Stimulated activated CD8-positive, alpha-beta memory T cell treated with anti-CD3 and anti-CD28 coated beads, Interleukin-12 subunit alpha, Interleukin-12 subunit beta, amount 100 ng/mL, for 4 hours (primary cell): ENCODE data around the gene HOXA4.

Experiments
- DNase-seq: peaks from one replicate; pipeline ENCODE4 v3.0.0-alpha.2; 2020; ENCODE audit warnings: low read depth

The HOXA4 gene

DNA sequence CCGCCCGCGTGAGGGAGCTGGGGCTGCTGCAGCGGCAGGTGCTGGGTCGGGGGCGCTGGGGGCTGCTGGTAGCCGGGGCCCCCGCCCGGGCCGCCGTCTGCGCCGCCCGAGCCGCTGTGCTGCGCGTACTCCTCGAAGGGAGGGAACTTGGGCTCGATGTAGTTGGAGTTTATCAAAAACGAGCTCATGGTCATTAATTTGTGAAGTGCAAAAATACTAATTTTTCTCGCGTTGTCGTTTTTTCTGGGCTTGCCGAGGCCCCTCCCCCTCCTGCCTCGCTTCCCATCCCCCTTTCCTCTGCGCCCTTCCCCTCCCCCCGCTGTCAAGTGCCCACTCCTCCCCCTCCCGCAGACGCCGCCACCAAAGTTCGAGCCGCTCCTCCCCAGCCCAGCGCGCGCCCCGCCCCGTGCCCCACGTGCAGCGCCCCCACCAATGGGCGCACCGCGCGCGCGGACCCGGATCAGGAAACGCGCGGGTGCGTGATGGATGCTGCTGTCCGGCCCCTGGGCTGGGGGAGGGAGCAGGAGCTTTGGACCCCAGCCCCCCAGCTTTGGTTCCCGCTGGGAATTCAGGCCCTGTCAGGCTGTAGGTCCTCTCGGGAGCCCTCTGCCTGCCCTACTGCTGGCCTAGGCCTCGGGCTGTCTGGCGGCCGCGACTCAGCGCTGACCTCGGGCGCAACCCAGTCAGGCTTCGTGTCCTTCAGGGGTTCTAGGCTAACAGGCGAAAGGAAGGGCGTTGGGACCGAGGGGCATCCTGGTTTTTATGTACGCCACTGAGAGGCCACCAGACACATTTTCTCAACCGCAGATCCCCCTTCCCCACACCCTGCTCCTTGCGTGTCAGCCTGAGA lies at the start of gene HOXA4:
TSS of gene HOXA4 (minus strand) at position 218 of the 850 bp plus-strand sequence. CDS start at position 194, 24 bp downstream.
- peak; percentile 61 for DNase-seq

DNA sequence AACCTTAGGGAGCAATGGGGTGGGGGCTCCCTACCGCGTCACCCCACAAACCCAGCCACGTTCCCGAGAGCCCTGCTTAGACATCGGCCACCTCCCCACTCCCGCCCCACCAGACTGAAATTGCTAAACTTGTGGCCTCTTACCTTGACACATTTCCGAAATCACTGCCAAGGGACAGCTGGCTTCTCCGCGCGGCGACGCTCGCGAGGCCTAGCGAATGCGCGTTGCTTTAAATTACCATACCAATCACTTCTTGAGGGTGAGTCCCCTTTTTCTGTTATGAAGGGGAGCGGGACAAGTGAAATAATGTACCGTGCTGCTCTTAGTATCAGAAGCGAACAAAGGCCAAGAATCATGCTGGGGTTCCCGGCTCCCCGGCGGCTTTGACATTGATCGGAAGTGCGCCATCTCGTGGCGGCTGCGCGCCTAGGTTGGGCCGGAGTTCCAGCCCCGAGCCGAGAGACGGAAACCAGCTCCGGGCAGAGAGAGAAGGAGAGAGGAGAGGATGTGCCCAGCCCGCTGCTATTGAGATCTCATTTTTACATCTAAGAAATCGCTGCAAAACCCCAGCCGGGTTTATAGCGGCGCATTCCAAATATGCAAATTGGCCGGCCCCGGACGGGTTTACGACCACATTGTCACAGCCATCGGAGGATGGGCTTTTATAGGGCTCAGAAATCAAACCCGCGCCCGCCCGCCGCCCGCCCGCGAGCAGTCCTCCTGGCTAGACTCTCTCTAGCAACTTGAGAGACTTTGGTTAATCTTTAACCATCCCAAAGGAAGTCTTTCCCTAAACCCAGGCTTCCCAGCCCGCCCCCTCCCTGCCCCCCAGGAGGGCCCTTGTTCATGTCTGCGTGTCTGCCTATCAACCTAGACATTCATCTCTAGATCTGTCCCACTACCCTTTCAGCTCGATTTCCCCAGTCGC lies 49.2 kb upstream of the HOXA4 start:
- DNase-seq = no peak

DNA sequence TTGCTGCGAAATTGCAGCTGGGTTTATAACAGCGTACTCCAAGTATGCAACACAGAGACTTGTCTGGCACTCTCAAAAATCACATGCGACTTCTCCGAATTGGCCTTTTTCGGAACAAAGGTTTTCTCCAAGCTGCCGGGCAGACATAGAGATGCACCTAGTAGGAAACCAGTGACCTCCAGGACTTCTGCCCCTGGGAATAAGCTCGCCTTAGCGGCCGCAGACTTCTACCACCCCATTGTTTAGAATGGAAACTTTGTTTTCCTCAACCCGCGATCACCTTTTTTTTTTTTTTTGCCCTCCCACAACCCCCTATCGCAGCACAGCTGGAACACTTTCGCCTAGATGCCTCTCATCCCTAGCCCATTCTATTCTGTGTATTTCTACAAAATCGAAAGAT lies 48.5 kb upstream of the HOXA4 start:
- no peak for DNase-seq

DNA sequence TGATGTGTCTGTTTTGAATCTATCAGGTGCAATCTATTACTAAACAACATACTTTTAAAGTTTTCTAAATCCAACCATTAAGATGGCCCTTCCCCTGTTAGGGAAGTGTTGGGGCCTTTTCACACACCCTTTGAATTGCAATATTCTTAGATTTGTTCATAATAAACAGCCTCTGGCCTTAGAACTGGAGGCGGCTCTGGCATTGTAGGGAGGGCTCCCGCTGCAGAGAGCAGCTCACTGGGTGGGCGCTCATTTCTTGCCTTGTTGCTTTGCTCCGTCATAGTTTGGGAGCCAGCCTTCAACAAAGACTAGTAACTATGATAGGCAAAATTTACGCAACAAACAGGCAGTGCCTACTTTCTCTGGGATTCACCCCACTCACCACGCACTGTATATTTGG lies 47.8 kb upstream of the HOXA4 start:
- DNase-seq = no peak

DNA sequence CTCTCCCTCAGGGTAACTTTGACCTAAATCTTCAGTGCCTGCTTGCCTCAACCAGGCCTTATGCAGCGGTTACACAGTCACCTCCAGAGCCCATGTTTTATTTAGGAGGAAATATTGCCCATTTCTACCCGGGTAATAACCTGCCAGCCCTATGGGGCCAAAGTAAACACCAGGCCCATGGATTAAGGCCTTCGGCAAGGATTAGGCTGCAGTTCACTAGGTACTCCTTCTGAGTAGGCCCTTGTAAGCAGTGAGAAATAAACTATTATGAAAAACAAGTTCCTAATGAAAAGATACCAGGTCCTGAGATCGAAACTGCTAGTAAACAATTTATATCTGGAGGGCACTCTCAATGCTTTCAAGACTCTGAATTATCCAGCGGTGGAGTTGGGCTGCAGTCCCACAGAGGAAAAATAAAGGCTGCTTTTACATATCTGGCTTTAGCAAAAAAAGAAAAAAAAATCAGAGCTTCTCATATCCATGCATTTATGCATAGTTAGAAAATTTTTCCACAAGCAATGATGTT lies 47.3 kb upstream of the HOXA4 start:
- no peak for DNase-seq

DNA sequence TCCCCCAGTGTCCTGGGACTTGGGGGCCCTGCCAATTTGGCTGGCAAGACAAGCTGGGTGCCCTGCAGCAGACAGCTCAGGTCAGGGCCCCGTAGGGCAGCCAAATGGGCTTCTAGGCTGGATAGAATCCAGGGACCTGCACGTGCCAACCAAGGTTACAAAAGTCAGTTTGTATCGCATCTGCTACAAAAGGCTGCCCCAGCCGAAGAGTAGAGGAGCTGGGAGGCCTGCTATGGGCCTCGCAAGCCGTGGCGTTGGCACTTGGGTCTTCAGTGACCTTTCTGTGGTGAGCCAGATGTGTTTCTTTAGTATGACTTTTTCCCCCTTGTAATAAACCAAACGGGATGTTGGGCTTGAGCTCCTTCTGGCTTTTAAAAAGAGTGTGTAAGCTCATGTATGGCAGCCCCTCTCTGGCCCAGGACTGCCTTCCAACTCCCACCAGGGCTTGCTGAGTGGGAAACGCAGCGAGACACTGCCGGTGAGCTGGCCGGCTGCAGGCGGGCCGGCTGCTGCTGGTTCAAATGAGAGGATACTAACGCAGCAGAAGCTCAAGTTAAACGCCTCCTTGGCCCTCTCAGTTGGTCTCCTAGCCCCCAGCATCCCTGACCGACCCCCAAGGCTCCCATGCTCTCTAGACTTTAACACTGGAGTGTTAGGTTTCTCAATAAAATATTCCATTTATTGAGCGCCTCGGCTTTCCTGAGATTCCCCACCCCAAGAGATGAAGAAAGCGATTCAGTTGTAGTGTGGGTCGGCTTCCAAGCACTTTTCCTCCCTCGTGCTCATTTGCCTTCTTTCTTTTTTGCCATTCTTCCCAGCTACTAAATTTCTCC lies 46.6 kb upstream of the HOXA4 start:
- DNase-seq = no peak

DNA sequence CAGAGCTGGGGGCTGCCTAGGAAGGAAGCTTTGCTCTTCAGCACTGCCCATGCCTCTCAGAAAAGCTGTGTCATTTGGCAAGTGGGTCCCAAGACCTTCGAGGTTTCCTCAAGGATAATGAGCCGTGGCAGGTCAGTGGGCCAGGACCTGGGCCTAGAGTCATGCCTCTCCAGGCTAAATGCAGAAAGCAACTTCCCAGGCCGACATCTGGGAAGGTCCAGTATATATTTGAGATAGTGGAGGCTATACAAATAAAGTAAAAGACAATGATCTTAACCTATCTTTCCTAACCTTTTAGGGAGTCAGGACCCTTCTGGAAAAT lies 45.9 kb upstream of the HOXA4 start:
- no peak for DNase-seq

DNA sequence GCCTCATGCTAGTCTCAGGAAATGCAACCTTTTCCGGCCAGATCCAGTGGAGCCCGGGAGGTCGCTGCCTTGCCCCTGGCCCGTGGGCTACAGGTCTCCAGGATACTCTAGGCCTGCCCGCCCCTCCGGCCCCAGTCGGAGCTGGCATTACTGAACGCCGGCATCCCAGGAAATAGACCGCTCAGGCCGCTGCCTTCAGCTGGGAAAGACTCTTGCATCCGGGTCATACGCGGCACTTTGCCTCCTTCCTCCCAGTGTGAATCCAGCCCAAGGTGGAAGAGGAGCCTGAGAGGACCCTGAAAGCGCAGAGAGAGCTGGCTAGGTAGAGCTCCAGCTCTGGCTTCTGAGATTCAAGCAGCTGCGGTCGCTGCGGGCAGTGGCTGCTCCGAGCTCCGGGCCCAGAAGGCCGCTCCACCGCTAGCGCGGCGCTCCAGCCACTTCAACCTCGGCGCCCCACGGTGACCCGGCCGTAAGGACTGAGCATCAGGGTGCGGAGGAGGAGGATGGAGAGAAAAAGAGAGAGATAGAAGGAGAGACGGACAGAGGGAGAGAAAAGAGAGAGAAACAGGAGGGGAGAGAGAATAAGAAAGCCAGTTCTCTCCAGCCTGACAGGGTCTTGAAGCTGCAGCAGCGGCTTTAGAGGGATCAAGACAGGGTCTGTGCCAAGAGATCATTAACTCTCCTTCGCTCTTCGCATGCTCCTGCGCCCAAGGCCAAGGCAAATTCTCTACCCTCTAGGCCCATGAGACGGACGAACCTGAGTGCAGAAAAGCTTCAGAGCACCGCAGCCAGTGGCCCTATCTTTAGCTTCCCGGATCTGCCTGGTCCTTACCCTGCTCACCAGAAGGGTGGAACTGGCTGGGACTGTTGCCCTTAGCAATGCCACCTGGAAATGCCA lies 45.3 kb upstream of the HOXA4 start:
- DNase-seq = no peak

DNA sequence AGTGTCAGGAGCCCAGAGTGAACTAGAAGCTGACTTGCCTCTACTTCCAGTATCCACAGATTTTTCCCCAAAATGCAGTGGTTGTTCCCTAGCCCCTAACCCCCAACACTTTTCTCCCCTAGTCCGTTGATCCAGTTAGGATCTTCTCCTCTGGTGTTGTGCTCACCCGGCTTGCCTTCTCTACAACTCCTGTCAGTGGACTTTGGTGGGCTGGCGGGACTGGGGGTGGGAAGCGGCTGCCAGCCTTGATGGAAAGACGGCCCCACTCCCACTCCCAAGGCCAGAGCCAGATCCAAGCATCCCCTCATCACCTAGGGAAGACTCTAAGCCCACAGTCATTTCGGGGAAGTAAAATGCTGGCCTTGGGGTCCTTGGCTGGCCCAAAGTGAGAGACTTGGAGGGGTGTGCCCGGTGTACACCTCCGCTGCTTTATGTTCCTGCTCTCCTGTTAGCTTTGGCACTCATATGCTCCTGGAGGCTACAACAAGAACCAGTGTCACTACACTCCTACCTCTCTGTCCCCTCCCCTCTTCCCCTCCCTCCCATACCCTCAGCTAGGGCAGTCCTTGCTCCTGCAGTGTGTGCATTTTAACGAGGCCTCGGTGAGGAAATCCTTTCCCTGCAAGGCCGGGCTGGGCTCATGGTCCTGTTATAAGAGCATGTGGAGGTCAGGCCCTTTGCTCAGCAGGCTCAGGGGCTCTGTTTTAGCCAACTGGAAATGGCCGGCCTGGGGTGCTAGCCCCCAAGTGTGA lies 44.5 kb upstream of the HOXA4 start:
- DNase-seq = no peak

DNA sequence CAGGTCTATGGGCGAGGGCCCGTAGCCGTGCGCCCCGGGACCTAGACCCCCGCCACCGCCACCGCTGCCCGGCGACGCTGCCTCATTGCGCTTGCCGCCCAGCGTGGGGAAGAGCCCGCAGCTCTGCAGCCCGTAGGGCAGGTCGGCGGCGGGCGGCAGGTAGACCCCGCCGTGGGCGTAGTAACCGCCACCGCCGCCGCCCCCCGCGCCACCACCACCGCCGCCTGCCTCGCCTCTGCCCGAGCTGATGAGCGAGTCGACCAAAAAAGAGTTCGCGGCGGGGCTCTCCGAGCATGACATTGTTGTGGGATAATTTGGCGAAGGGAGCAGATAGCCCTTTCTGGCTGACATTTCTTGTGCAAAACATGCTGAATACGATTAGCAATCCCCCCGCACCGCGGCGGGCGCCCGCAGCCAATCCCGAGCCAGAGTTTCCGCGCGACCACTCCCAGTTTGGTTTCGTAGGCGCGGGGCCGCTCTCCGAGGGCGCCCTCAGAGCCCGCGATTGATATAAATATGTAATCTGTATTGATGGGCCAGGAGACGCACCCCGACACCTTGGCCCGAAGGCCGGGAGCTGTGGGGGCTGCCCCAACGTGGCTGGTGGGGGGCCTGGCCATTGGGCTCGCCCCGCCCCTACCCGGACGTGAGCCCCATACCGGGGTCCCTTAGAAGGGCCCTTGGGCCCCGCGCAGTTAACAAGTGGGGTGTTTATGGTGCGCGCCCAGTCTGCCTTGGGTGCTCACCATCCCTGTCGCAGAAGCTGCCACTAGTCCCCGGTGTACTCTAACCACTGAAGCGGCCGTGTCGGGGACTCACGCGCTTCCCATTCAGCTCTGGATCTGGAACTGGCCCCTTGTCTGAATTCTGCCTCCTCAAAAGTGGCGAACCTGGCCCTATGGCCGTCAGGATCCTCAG lies 43.7 kb upstream of the HOXA4 start, which contains the start of gene HOXA10:
TSS of gene HOXA10 (minus strand) at position 365 of the 918 bp plus-strand sequence. CDS start at position 351, 14 bp downstream.
- no peak for DNase-seq

DNA sequence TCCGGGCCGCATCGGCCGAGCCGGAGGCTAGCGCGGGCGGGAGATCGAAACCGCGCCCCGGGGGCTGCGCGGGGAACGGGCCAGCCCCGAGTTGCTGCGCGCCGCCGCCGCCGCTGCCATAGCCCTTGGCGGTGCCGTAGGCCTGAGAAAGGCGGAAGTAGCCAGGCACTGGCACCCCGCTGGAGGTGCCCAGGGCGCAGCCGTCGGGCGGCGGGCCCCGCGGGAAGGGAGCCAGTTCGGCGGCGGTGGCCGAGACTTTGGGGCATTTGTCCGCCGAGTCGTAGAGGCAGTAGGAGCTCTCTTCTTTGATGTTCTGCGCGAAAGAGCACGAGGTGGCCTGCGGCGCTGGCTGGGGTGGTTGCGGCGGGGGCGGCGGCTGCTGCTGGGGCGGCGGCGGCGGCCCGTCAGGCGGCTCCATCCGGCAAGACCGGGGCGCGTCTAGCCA lies 43.0 kb upstream of the HOXA4 start:
- DNase-seq = no peak

DNA sequence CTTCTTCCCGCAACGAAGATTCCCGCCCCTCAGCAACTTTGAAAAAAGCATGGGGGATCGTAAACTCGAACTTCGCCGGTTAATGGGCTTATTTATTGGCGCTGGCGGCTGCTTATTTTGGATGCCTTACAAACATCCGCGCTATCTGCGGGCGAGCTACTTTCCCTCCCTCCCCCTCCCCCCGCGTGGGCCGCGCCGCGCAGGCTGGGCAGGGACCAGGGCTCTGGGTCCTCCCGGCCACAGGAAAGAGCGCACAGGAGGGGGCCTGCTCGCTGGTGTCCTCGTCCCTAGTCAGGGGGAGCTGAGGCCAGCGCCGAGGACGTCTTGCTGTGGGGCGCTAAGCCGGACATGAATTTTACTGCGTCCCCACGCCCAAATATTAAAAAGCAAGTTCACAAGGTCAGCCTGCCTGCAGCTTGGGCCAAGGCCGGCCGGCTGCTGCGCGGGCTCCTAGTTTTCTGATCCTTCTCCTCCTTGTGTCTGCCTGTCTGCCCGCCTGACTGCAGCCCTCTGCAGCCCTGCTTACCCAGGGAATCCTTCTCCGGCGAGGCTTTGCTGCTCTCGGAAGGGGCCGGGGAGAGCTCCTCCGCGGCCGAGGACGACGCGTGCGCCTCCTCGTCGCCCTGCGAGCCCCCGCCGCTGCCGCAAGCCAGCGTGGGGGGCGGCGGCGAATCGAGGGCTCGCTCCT lies 42.4 kb upstream of the HOXA4 start:
- no peak for DNase-seq

DNA sequence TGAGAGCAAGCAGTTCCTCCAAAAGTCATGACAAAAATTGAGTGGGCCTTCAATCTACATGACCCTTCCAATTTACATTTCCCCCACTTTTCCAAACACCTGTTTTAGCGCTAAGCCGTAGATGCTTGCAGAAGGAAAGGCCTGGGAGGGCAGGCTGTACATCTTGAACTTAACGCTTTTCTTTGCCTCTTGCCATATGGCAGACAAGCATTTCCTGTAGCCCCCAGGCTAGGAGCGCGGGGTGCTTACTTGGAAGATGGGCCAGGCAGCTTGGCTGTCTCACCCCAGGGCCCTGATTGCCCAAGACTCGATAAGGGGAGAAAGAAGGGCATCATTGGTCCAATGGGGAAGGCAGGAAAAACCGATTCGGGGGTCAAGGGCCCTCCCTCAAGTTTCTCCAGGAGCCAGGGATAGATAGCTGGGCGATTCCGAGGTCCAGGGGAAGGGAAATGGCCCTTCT lies 41.8 kb upstream of the HOXA4 start:
- DNase-seq = no peak

DNA sequence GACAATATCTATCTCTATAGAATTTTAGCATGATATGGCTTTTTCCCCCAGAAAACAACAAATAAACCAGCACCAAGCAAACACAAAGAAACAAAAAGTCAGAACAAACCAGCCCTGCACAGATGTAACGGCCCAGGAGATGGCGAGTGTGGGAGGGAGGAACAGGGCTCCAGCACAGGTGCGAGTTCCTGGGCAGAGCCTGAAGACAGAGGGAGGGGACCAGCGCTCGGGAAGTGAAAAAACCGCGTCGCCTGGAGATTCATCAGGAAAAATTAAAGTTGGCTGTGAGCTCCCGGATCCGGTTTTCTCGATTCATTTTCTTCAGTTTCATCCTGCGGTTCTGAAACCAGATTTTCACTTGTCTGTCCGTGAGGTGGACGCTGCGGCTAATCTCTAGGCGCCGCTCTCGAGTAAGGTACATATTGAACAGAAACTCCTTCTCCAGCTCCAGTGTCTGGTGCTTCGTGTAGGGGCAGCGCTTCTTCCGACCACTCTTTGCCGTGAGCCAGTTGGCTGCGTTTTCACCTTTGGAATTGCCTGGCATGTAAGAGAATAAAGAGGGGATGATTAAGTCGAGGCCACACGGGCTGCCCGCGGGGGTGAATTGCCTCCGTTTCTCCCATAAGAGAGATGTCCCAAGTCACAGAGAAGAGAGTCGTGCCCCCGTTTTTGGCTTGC lies 41.2 kb upstream of the HOXA4 start:
- DNase-seq = no peak

DNA sequence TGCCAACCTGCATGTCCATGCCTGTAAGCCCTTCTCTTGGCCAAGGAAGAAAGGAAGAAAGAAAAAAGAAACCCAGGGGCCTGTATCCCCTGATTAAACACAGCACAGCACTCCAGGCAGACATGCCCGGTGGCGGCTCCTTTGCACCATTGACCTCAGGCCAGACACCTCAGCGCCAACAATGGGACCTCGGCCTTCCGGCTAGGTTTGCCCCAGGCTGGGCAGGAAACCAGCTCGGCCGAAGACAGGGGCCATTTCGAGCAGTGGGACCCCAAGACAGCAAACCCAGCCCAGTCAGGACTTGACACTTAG lies 40.7 kb upstream of the HOXA4 start:
- no peak for DNase-seq

DNA sequence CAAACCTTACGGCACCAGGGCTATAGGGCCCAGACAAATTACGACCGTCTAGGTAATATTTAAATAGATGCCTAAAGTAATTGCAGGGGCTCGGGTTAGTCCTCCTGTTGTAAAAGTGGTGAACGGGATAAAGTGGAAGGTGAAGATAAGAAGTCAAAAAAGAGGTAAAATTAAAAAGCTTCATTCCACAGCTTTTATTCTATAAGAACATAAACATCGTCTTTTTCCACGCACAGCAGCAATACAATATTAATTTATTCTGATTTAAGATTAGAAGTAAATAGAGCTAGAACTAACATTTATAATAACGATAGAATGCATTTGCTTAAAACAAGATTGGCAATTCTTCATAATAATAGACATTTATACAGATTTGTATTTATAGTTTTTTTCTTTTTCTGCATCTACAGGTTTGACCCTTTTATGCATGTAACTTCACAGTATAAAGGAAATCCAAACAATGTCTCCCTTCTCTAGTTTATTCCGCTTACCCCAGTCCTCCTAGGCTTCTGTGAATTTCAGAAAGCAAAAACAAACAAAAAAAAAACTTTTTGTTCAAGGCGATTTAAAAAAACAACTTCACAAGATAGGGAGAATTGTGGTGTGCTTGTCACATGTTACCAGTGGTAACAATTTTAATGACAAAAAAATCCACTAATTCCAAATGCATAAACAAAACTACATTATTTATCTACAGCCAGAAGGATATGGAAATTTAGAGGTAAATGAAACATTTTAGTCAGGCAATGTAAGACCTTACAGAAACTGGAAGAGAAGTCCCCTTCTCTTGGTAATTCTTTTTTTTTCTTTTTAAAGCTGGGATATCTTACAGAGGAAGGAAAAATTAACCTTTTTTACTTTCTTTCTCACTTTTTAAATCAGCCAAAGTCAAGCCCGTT lies 40.1 kb upstream of the HOXA4 start:
- no peak for DNase-seq
